Stimulated activated naive CD8-positive, alpha-beta T cell treated with anti-CD3 and anti-CD28 coated beads, Interleukin-15, amount 100 ng/mL, for 72 hours (primary cell): ENCODE data around the gene SPRR4.
"Not testable (repeated sequence)": the region's sequence is repeated elsewhere in the genome, so short reads cannot be mapped to it uniquely, and the experiment has no call there.

Experiments used
- ATAC-seq: fragments of 150-1000 bp; cut with Tn5 transposase; 2 replicates; pipeline ENCODE4 v1.10.0; 2021; ENCODE audit warnings: mild to moderate bottlenecking, moderate library complexity
- DNase-seq, 2 donors: peaks; one replicate each; pipeline ENCODE4 v3.0.0; 2021 to 2022
- H3K27ac Mint-ChIP-seq, 2 donors: one replicate each; pipeline ENCODE4 v1.8.0; 2022; ENCODE audit warnings: mild to moderate bottlenecking in 2 of 2, mixed read lengths in 2 of 2, moderate library complexity in 2 of 2
- H3K27me3 Mint-ChIP-seq: one replicate; pipeline ENCODE4 v1.8.0; 2022; ENCODE audit warnings: mixed read lengths
- H3K4me1 Mint-ChIP-seq: one replicate; pipeline ENCODE4 v1.8.0; 2022; ENCODE audit warnings: mild to moderate bottlenecking, mixed read lengths
- H3K4me3 Mint-ChIP-seq, 2 donors: one replicate each; pipeline ENCODE4 v1.8.0; 2022; ENCODE audit warnings: mild to moderate bottlenecking in 2 of 2, mixed read lengths in 2 of 2, moderate library complexity in 1 of 2
- H3K9me3 Mint-ChIP-seq, 2 donors: one replicate each; pipeline ENCODE4 v1.8.0; 2022; ENCODE audit warnings: mixed read lengths in 2 of 2

SPRR4 gene

DNA sequence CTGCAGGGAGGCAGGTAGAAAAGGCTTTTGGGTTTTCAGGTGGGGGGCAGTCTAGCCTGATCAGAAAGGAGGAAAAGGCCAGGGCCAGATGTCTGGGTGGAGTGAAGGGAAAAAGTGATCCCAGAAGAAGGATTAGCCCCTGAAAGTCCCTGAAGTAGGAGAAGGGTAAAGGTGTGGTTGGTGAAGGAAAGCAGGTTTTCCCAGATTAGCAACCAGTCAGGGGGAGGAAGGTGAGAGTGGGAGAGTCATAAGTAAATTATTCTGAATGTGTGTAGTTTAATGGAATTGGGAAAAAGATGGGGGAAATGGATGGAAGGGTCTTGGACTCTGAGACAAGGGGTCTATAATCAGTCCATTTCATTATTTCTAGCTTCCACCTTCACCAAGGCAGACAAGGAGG is 12.8 kb downstream of the SPRR4 start:
- no peaks in the 10 kb centered on the region for H3K9me3 Mint-ChIP-seq
- H3K27ac Mint-ChIP-seq = no peak overlapping the region
- H3K27me3 Mint-ChIP-seq = peaks cover 41% of the 10 kb centered on the region
- H3K4me1 Mint-ChIP-seq = no peaks in the 10 kb centered on the region
- H3K4me3 Mint-ChIP-seq = no peak overlapping the region
- DNase-seq (no peak), ATAC-seq (no peak)

DNA sequence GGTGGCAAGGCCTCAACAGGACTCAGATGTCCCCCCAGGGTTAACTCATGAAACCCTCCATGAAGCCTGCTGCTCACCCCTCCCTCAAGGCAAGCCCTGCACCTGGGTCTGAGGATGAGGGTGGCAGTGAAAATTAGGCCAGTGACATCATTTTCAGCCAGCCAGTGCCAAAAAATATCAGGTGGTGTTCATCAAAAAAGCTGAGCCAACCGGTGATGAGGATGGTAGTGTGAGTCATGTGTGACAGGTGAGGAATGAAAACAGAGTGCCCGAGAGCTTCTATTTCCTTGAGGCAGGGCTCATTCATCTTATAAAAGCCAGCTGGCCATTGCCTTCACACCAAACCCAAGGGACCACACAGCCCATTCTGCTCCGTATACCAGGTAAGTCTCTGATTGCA is 13.3 kb downstream of the SPRR4 start, which contains the start of gene SPRR1A:
Gene SPRR1A, plus strand, starts transcription at position 339 of the 400 bp plus-strand sequence. CDS start 1,150 bp downstream, outside the sequence.
- no peak within 1 kb of the TSS for H3K27ac Mint-ChIP-seq
- no peak for ATAC-seq
- no peaks in the 10 kb centered on the region for H3K9me3 Mint-ChIP-seq
- DNase-seq = no peak
- no peak within 1 kb of the TSS for H3K4me3 Mint-ChIP-seq
- H3K27me3 Mint-ChIP-seq = peaks cover 41% of the 10 kb centered on the region
- H3K4me1 Mint-ChIP-seq = no peaks in the 10 kb centered on the region

- H3K4me3 Mint-ChIP-seq = no peak overlapping the region
- H3K9me3 Mint-ChIP-seq = no peaks in the 10 kb centered on the region
- DNase-seq (no peak), ATAC-seq (no peak)
- H3K27ac Mint-ChIP-seq = no peak overlapping the region
- no peaks in the 10 kb centered on the region for H3K4me1 Mint-ChIP-seq
- H3K27me3 Mint-ChIP-seq = peaks cover 23% of the 10 kb centered on the region
Measured at GRCh38 chr1:152986578-152986977, 16.1 kb downstream of the SPRR4 start.

- H3K4me3 Mint-ChIP-seq = no peak overlapping the region
- no peaks in the 10 kb centered on the region for H3K9me3 Mint-ChIP-seq
- no peak for ATAC-seq
- DNase-seq = no peak
- no peaks in the 10 kb centered on the region for H3K4me1 Mint-ChIP-seq
- no peak overlapping the region for H3K27ac Mint-ChIP-seq
- no peaks in the 10 kb centered on the region for H3K27me3 Mint-ChIP-seq
Measured at GRCh38 chr1:152993186-152993585, 22.7 kb downstream of the SPRR4 start.

DNA sequence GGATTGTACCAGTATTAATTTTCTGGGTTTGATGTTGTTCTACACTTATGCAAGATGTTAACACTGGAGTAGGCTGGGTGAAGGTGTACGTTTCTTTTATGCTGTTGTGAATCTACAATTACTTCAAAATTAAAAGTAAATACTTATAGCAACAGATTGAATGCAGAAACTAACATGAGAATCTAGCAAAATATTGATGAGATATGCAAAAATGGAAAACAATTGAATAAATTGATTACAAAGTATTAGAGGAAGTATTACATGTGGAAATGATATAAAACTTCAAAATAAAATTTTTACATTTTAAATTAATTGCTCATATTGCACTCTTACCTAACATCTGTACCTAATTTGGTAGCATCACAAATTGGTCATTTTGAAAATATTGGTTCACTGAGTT is 25.4 kb downstream of the SPRR4 start:
- no peaks in the 10 kb centered on the region for H3K27me3 Mint-ChIP-seq
- no peak overlapping the region for H3K27ac Mint-ChIP-seq
- no peak overlapping the region for H3K4me3 Mint-ChIP-seq
- H3K4me1 Mint-ChIP-seq = no peaks in the 10 kb centered on the region
- H3K9me3 Mint-ChIP-seq = no peaks in the 10 kb centered on the region
- no peak for ATAC-seq
- no peak for DNase-seq

DNA sequence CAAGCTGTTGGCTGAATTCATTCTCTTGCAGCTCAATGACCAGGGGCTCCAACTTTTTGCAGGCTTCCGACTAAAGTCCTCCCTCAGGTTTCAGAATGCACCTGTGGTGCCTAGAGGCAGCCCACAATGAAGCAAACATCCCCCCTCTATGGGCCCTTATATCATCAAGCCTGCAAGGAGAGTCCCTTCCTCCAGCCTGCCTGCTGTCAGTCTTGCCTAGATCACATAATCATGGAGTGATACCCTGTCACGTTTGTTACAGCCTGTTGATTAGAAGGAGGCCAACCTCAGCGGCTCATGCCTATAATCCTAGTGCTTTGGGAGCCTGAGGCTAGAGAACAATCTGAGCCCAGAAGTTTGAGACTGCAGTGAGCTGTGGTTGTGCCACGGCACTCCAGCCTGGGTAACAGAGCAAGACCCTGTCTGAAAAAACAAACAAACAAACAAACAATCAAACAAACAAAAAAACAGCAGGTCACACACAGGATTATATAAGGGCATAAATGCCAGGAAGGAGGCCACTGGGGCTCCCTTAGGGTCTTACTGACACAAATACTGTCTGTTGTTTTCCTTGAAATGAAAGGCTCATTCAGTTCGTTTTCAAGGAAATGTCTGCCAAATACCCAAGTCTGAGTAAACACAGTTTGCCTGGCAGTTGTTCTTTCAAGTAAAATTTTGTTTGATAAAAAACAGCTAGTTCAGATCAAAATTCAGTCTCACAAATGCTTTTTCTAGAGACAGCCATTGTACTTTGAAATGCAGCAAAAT is 26.4 kb downstream of the SPRR4 start:
- no peak for DNase-seq
- Mint-ChIP-seq H3K9me3 (no peaks in the 10 kb centered on the region), H3K27me3 (no peaks in the 10 kb centered on the region), H3K4me3 (no peak overlapping the region), H3K27ac (no peak overlapping the region), H3K4me1 (no peaks in the 10 kb centered on the region)
- ATAC-seq = no peak

DNA sequence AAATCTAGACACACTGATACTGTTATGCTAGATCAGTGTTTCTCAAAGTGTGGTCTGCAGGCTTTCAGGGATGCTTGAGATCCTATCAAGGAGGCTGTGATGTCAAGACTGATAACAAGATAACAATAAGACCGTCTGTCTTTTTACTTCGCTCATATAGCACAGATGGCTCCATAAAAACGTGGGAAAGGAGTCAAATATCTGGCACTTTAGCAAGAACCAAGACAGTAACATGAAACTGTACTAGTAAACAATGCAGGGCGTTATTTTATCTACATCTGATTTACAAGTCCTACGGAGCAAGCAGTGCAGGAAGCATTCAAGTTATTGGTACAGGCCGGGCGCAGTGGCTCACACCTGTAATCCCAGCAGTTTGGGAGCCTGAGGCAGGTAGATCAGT is 27.5 kb downstream of the SPRR4 start:
- no peak for ATAC-seq
- Mint-ChIP-seq H3K27me3 (no peaks in the 10 kb centered on the region), H3K4me1 (no peaks in the 10 kb centered on the region), H3K9me3 (no peaks in the 10 kb centered on the region), H3K27ac (no peak overlapping the region), H3K4me3 (no peak overlapping the region)
- no peak for DNase-seq

- Mint-ChIP-seq H3K27me3 (peaks cover under 1% of the 10 kb centered on the region), H3K4me3 (no peak overlapping the region), H3K9me3 (no peaks in the 10 kb centered on the region), H3K27ac (no peak overlapping the region), H3K4me1 (no peaks in the 10 kb centered on the region)
- DNase-seq (no peak), ATAC-seq (no peak)
Measured at GRCh38 chr1:152998476-152998875, 28.0 kb downstream of the SPRR4 start.

GRCh38 chr1:152999818-153000217 is 29.4 kb downstream of the SPRR4 start:
- Mint-ChIP-seq H3K27me3 (peaks cover 8% of the 10 kb centered on the region), H3K9me3 (no peaks in the 10 kb centered on the region), H3K4me3 (no peak overlapping the region), H3K4me1 (no peaks in the 10 kb centered on the region), H3K27ac (no peak overlapping the region)
- ATAC-seq (no peak), DNase-seq (no peak)

DNA sequence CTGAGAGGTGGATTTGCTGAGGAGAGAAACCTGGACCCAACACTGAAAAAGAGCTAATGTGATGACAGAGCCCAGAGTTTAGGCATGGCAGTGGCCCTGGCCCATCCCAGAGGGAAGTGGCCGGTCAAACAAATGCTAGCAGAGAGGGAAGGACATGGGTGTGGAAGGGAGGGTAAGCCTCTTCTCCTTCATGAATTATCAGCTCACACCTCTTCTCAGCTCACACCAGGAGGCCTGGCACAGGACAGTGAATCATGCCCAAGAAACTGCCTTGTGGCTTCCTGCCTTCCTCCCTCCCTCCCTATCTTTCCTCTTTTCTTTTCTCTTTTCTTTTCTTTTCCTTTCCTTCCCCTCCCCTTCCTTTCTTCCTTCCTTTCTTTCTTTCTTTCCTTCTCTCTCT is 29.8 kb downstream of the SPRR4 start:
- no peaks in the 10 kb centered on the region for H3K4me1 Mint-ChIP-seq
- H3K9me3 Mint-ChIP-seq = no peaks in the 10 kb centered on the region
- H3K27ac Mint-ChIP-seq = no peak overlapping the region
- H3K27me3 Mint-ChIP-seq = peaks cover 8% of the 10 kb centered on the region
- DNase-seq (no peak), ATAC-seq (no peak)
- no peak overlapping the region for H3K4me3 Mint-ChIP-seq

GRCh38 chr1:153001382-153001781 is 30.9 kb downstream of the SPRR4 start, which contains the start of gene SPRR3:
SPRR3 (plus strand) TSS chr1:153001749; CDS start chr1:153003021, 1,272 bp downstream.
- peak within 1 kb of the TSS in 1 of 2 donors; percentile 27 for H3K27ac Mint-ChIP-seq
- no peaks in the 10 kb centered on the region for H3K4me1 Mint-ChIP-seq
- H3K4me3 Mint-ChIP-seq = no peak within 1 kb of the TSS
- DNase-seq (no peak), ATAC-seq (no peak)
- H3K27me3 Mint-ChIP-seq = peaks cover 8% of the 10 kb centered on the region
- H3K9me3 Mint-ChIP-seq = no peaks in the 10 kb centered on the region

DNA sequence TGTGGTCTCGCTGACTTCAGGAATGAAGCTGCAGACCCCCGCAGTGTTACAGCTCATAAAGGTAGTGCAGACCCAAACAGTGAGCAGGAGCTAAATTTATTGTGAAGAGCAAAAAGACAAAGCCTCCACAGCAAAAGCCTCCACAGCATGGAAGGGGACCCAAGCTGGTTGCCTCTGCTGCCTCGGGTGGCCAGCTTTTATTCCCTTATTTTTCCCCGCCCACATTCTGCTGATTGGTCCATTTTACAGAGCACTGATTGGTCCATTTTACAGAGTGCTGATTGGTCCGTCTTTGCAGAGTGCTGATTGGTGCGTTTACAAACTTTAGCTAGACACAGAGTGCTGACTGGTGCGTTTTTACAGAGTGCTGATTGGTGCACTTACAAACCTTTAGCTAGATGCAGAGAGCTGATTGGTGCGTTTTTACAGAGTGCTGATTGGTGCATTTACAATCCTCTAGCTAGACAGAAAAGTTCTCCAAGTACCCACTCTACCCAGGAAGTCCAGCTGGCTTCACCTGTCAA is 40.8 kb downstream of the SPRR4 start:
- DNase-seq, ATAC-seq, H3K9me3 Mint-ChIP-seq, H3K27ac Mint-ChIP-seq, H3K4me3 Mint-ChIP-seq, H3K4me1 Mint-ChIP-seq: not testable (repeated sequence)
- peaks cover 14% of the 10 kb centered on the region for H3K27me3 Mint-ChIP-seq

DNA sequence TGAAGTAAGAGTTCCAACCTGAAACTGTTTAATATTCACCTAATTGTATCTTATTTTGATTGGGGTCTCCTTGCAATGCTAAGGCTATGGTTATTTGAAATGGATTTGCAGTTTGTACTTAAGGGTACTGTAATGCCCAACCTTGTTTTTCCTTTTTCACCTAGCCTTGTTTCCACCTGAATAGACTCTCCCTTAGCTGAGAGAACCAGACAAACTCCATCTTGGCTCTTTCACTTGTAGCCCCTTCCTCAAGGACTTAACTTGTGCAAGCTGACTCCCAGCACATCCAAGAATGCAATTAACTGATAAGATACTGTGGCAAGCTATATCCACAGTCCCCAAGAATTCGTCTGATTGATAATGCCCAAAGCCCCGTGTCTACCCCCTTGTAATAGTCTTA is 51.4 kb downstream of the SPRR4 start:
- not testable (repeated sequence) for H3K4me1 Mint-ChIP-seq, H3K4me3 Mint-ChIP-seq, H3K9me3 Mint-ChIP-seq, ATAC-seq, H3K27ac Mint-ChIP-seq, DNase-seq
- peaks cover 37% of the 10 kb centered on the region for H3K27me3 Mint-ChIP-seq
